GM12878 (cell line): ENCODE measurements around the gene ZNF407. TPM values are rescaled to one million over a fixed set of nuclear protein-coding genes. Genes with fewer than 3 reads are reported as not detected.

Source experiments
- ATAC-seq: fragments of 200-7000 bp; cut with Tn5 transposase; 3 replicates; pipeline ENCODE4 v1.9.1; 2020; ENCODE audit warnings: mild to moderate bottlenecking, moderate library complexity
- BruUV-seq: library from RNA; stranded (reverse); fragments of 400-500 nt; replicated peaks from 2 replicates; lab custom pipeline; 2021; lab: Mats Ljungman, UMichigan
- CTCF ChIA-PET: fragments of 300-600 bp; sonication (Branson Sonifier 250); formaldehyde crosslinking; extraction: SDS; loops from one replicate; lab custom pipeline; 2021; ENCODE audit warnings: inconsistent platforms; lab: Yijun Ruan, JAX
- POLR2A ChIA-PET: fragments of 350-600 bp; formaldehyde crosslinking; extraction: SDS; loops from one replicate; lab custom pipeline; 2021; ENCODE audit warnings: inconsistent platforms; lab: Charles Lee
- RAD21 ChIA-PET: fragments of 300-600 bp; sonication (Branson Sonifier 250); formaldehyde crosslinking; loops from one replicate; lab custom pipeline; 2023; ENCODE audit warnings: antibody characterized with exemption; ENCODE audit not compliant: unreplicated experiment; lab: Charles Lee
- SMC1A ChIA-PET: fragments of 300-600 bp; sonication (Branson Sonifier 250); formaldehyde crosslinking; loops from one replicate; lab custom pipeline; 2023; ENCODE audit not compliant: unreplicated experiment, uncharacterized antibody; lab: Charles Lee
- DNase-seq: peaks from one replicate; pipeline ENCODE4 v3.0.0-alpha.2; 2011; ENCODE audit warnings: low read depth, low spot score
- FAIRE-seq: peaks from 3 replicates; lab custom pipeline; 2011; peaks lifted over from hg19 to GRCh38; lab: Jason Lieb, UNC
- H2AFZ ChIP-seq: 2 replicates; pipeline ENCODE4 v1.6.0; 2011; ENCODE audit warnings: low read depth, low read length, control low read depth; ENCODE audit not compliant: control insufficient read depth
- H3K27ac ChIP-seq: 2 replicates; pipeline ENCODE4 v1.5.1; 2011; ENCODE audit warnings: control low read depth; ENCODE audit not compliant: control insufficient read depth, insufficient read depth
- H3K27me3 ChIP-seq, 2 experiments: replicated peaks in 1 of 2; 2 replicates each; pipeline versions ENCODE4 v1.6.0 to v1.6.1; 2011; ENCODE audit warnings: low read length in 1 of 2; ENCODE audit not compliant: control insufficient read depth in 2 of 2, insufficient read depth in 2 of 2
- H3K36me3 ChIP-seq, 2 experiments: 2 replicates each; pipeline ENCODE4 v1.5.1; 2011; ENCODE audit warnings: low read length in 1 of 2; ENCODE audit not compliant: control insufficient read depth in 2 of 2, insufficient read depth in 2 of 2
- H3K4me1 ChIP-seq: 2 replicates; pipeline ENCODE4 v1.6.1; 2011; ENCODE audit warnings: mild to moderate bottlenecking, low read length, moderate library complexity, mixed read lengths; ENCODE audit not compliant: control insufficient read depth, insufficient read depth
- H3K4me2 ChIP-seq: 2 replicates; pipeline ENCODE4 v1.6.0; 2011; ENCODE audit warnings: control low read depth; ENCODE audit not compliant: control insufficient read depth, insufficient read depth
- H3K4me3 ChIP-seq: fragments of 200-600 bp; sonication (generic); 2 replicates; pipeline ENCODE4 v1.5.1; 2016
- H3K79me2 ChIP-seq: 2 replicates; pipeline ENCODE4 v1.6.0; 2011; ENCODE audit warnings: low read length; ENCODE audit not compliant: control insufficient read depth, insufficient read depth
- H3K9ac ChIP-seq: 2 replicates; pipeline ENCODE4 v1.8.0; 2011; ENCODE audit warnings: low read length, control low read depth, mixed read lengths; ENCODE audit not compliant: control insufficient read depth, insufficient read depth
- H3K9me3 ChIP-seq: replicated peaks from 3 replicates; pipeline ENCODE4 v1.5.1; 2011; ENCODE audit warnings: mild to moderate bottlenecking, low read length; ENCODE audit not compliant: control insufficient read depth, insufficient read depth
- H4K20me1 ChIP-seq: 2 replicates; pipeline ENCODE4 v1.6.0; 2011; ENCODE audit not compliant: control insufficient read depth, insufficient read depth
- BHLHE40 ChIP-seq, 2 experiments: fragments of 450-650 bp in 1 of 2; IDR thresholded peaks; 2 replicates each; pipeline ENCODE4 v1.6.1; 2011 to 2017; ENCODE audit warnings: low read depth in 2 of 2, borderline replicate concordance in 1 of 2, improper control_type of control experiment in 1 of 2, low read length in 1 of 2, mild to moderate bottlenecking in 1 of 2
- BRCA1 ChIP-seq: IDR thresholded peaks from 2 replicates; pipeline ENCODE4 v1.6.1; 2011; ENCODE audit warnings: low read depth, low read length, improper control_type of control experiment
- CEBPB ChIP-seq, 2 experiments: fragments of 150-350 bp in 1 of 2; IDR thresholded peaks; 2 replicates each; pipeline ENCODE4 v1.6.1; 2012 to 2014; ENCODE audit warnings: low read depth in 2 of 2, low read length in 2 of 2, borderline replicate concordance in 1 of 2, inconsistent platforms in 1 of 2
- E2F4 ChIP-seq: IDR thresholded peaks from 2 replicates; pipeline ENCODE4 v1.6.1; 2012; ENCODE audit warnings: low read depth, low read length, improper control_type of control experiment
- FOXM1 ChIP-seq: IDR thresholded peaks from 2 replicates; pipeline ENCODE4 v1.6.1; 2012; ENCODE audit warnings: low read depth, mild to moderate bottlenecking, inconsistent platforms, low read length, moderate library complexity
- MXI1 ChIP-seq: fragments of 150-350 bp; IDR thresholded peaks from 2 replicates; pipeline ENCODE4 v1.6.1; 2011; ENCODE audit warnings: low read depth, mild to moderate bottlenecking, inconsistent platforms, low read length, improper control_type of control experiment
- MYC ChIP-seq: IDR thresholded peaks from 2 replicates; pipeline ENCODE4 v1.6.1; 2011; ENCODE audit warnings: mild to moderate bottlenecking, low read length, moderate library complexity, inconsistent platforms; ENCODE audit not compliant: insufficient read depth, insufficient replicate concordance, insufficient read length, severe bottlenecking
- POU2F2 ChIP-seq: IDR thresholded peaks from 3 replicates; pipeline ENCODE4 v1.6.1; 2011; ENCODE audit warnings: low read depth, mild to moderate bottlenecking, low read length, borderline replicate concordance
- RFX5 ChIP-seq: IDR thresholded peaks from 2 replicates; pipeline ENCODE4 v1.6.1; 2011; ENCODE audit warnings: low read depth, low read length, improper control_type of control experiment
- SMAD1 ChIP-seq: fragments of 450-650 bp; IDR thresholded peaks from 2 replicates; pipeline ENCODE4 v1.6.1; 2018; ENCODE audit warnings: mild to moderate bottlenecking, low read depth; ENCODE audit not compliant: partially characterized antibody
- SMAD5 ChIP-seq: IDR thresholded peaks from 2 replicates; pipeline ENCODE4 v1.6.1; 2016; ENCODE audit warnings: antibody characterized with exemption, low read depth
- SUPT20H ChIP-seq: IDR thresholded peaks from 2 replicates; pipeline ENCODE4 v1.6.1; 2011; ENCODE audit warnings: low read depth, mild to moderate bottlenecking, low read length, moderate library complexity, borderline replicate concordance; ENCODE audit not compliant: control insufficient read depth
- TCF12 ChIP-seq: IDR thresholded peaks from 2 replicates; pipeline ENCODE4 v1.6.1; 2011; ENCODE audit warnings: low read depth, mild to moderate bottlenecking, low read length
- ZNF274 ChIP-seq: IDR thresholded peaks from one replicate; pipeline ENCODE4 v1.8.0; 2011; ENCODE audit not compliant: insufficient read length, insufficient read depth
- ZSCAN29 ChIP-seq: fragments of 450-650 bp; IDR thresholded peaks from 2 replicates; pipeline ENCODE4 v1.6.1; 2017; ENCODE audit warnings: mild to moderate bottlenecking, moderate library complexity
- WGBS: methylation state at CpG from one replicate; pipeline ENCODE4 v1.1.6; 2016; ENCODE audit warnings: low lambda C conversion rate; ENCODE audit not compliant: insufficient replicate concordance, insufficient coverage; ENCODE audit errors: missing lambda C conversion rate; 5-methylcytosine and 5-hydroxymethylcytosine counted together
- in situ Hi-C: fragments of 300-500 bp; cut with MboI; formaldehyde crosslinking; loops from 9 replicates; pipeline ENCODE4 v1.14.3; 2018; ENCODE audit warnings: mixed read lengths
- intact Hi-C: fragments of 100-400 bp; cut with micrococcal nuclease; formaldehyde crosslinking; loops from one replicate; pipeline ENCODE4 v1.14.2; 2022; ENCODE audit not compliant: unreplicated experiment
- polyA plus RNA-seq, 11 experiments: library from polyadenylated mRNA; depleted of rRNA in 4 of 11; unstranded in 6 of 11; stranded (reverse) in 5 of 11; fragments of >200 nt; fragmentation: Nextera tagmentation in 4 of 11; fragmentation: Illumina TruSeq in 1 of 11; extraction: Ambion mirVana in 4 of 11; extraction: Trizol in 1 of 11; gene quantifications; 1 replicate in 1 of 11; 2 replicates in 10 of 11; pipeline versions ENCODE4 v1.2.1 to v1.2.3, GENCODE V29; 2011 to 2016; ENCODE audit warnings: inconsistent platforms in 2 of 11, missing spikeins in 2 of 11, low read depth in 1 of 11
- total RNA-seq, 4 experiments: library from RNA; depleted of rRNA in 3 of 4; stranded (reverse); fragments of >200 nt in 3 of 4; fragmentation: Illumina TruSeq in 1 of 4; extraction: Trizol in 1 of 4; gene quantifications; 2 replicates each; pipeline versions ENCODE4 v1.2.1 to v1.2.3, GENCODE V29; 2013 to 2021
- TF ChIP-seq, protein P1 (sequence below): fragments of 450-650 bp; formaldehyde crosslinking; IDR thresholded peaks from 2 replicates; pipeline ENCODE4 v1.5.0; 2022; ENCODE audit warnings: mild to moderate bottlenecking, missing genetic modification characterization

Gene ZNF407
- total and polyA plus RNA-seq, 10 of the 15 experiments (the other 5 are each of a cell fraction or from before 2014, with no cell fraction given) = 0.69 to 11.6 (median 5.3) TPM

- TF ChIP-seq ZSCAN29 (no peak), SMAD1 (no peak), SUPT20H (no peak), BRCA1 (no peak), RFX5 (no peak), POU2F2 (no peak), TCF12 (no peak), CEBPB (IDR thresholded peaks at IDR 0.05; ENCODE audit: borderline replicate concordance in 1 of 2, low read depth in 2 of 2, low read length in 2 of 2) (no peak)
These were observed 25.6 kb downstream of the ZNF407 start (continued) for GRCh38 chr18:74623047-74623816.

DNA sequence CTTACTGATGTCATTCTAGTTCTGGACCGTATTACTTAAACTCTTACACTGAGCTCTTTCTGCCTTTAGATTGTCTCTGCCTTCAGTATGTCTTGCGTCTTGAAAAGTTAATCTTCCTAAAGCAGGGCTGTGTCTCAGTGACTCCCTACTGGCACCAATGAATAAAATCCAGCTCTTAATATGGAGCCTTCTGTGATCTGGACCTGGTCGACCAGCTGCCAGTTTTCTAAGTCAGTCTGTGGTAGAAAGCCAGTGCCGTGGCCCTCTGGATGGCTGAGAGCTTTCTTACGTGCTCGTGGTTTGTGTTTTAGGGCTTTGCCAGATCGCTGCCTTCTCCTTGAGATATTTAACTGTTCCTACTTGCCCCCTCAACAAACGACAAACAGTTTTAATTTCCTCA is 26.8 kb downstream of the ZNF407 start:
- FAIRE-seq (no peak), ATAC-seq (no peak), DNase-seq (no peak)
- intact Hi-C loops (no loop called here), in situ Hi-C loops (no loop called here)
- Histone ChIP-seq H3K4me2 (no peak overlapping the region), H3K9me3 (no peaks in the 10 kb centered on the region), H3K4me1 (no peaks in the 10 kb centered on the region), H3K36me3 (no peaks in the 10 kb centered on the region; a peak in 1 of 4 replicates), H3K79me2 (no peaks in the 10 kb centered on the region; the same call in none of the 2 replicates), H3K4me3 (no peak overlapping the region), H3K9ac (no peak overlapping the region), H3K27ac (no peak overlapping the region), H3K27me3 (no peaks in the 10 kb centered on the region), H4K20me1 (no peaks in the 10 kb centered on the region), H2AFZ (no peak overlapping the region)
- POLR2A ChIA-PET = no interaction called here
- CTCF ChIA-PET = interaction anchor here (0.9 to 1.4 kb wide), 3 partner anchors 11 to 273 kb away, joined by 3 to 4 read pairs (median 3); no protein-coding TSS in a partner anchor
- SMC1A ChIA-PET = no interaction called here
- no TSS peak for BruUV-seq
- RAD21 ChIA-PET = no interaction called here
- WGBS = 85% methylated on average over 8 of the region's 8 CpGs
- no peak for TF ChIP-seq FOXM1
- no peak for TF ChIP-seq ZNF274
- no peak for TF ChIP-seq BHLHE40 (IDR thresholded peaks at IDR 0.05; ENCODE audit: borderline replicate concordance in 1 of 2, low read depth in 2 of 2, low read length in 1 of 2)
- TF ChIP-seq, protein P1, sequence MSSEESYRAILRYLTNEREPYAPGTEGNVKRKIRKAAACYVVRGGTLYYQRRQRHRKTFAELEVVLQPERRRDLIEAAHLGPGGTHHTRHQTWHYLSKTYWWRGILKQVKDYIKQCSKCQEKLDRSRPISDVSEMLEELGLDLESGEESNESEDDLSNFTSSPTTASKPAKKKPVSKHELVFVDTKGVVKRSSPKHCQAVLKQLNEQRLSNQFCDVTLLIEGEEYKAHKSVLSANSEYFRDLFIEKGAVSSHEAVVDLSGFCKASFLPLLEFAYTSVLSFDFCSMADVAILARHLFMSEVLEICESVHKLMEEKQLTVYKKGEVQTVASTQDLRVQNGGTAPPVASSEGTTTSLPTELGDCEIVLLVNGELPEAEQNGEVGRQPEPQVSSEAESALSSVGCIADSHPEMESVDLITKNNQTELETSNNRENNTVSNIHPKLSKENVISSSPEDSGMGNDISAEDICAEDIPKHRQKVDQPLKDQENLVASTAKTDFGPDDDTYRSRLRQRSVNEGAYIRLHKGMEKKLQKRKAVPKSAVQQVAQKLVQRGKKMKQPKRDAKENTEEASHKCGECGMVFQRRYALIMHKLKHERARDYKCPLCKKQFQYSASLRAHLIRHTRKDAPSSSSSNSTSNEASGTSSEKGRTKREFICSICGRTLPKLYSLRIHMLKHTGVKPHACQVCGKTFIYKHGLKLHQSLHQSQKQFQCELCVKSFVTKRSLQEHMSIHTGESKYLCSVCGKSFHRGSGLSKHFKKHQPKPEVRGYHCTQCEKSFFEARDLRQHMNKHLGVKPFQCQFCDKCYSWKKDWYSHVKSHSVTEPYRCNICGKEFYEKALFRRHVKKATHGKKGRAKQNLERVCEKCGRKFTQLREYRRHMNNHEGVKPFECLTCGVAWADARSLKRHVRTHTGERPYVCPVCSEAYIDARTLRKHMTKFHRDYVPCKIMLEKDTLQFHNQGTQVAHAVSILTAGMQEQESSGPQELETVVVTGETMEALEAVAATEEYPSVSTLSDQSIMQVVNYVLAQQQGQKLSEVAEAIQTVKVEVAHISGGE (CRISPR knock-in tag) = no peak
- no peak for TF ChIP-seq MXI1
- no peak for TF ChIP-seq E2F4
- no peak for TF ChIP-seq SMAD5
- TF ChIP-seq MYC = no peak
